ENCODE data around the gene CAPN1.

Gene CAPN1

GRCh38 chr11:65181569-65182257 lies at the start of gene CAPN1:
Gene CAPN1, plus strand, starts transcription at chr11:65181928. Its CDS starts 774 bp downstream, at chr11:65182702.
- DNase-seq (ENCODE audit: low read depth) = peak; percentile 97
- no peak; the same call in 1 of the 2 replicates for TF ChIP-seq MYC (IDR thresholded peaks at IDR 0.05; ENCODE audit: low read depth, low read length)
- TF ChIP-seq, protein P1, sequence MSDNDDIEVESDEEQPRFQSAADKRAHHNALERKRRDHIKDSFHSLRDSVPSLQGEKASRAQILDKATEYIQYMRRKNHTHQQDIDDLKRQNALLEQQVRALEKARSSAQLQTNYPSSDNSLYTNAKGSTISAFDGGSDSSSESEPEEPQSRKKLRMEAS (IDR thresholded peaks at IDR 0.05; ENCODE audit: low read depth, low read length) = no peak
- no peak for TF ChIP-seq POLR2A (IDR thresholded peaks at IDR 0.05; ENCODE audit: extremely low read depth, insufficient read length)

DNA sequence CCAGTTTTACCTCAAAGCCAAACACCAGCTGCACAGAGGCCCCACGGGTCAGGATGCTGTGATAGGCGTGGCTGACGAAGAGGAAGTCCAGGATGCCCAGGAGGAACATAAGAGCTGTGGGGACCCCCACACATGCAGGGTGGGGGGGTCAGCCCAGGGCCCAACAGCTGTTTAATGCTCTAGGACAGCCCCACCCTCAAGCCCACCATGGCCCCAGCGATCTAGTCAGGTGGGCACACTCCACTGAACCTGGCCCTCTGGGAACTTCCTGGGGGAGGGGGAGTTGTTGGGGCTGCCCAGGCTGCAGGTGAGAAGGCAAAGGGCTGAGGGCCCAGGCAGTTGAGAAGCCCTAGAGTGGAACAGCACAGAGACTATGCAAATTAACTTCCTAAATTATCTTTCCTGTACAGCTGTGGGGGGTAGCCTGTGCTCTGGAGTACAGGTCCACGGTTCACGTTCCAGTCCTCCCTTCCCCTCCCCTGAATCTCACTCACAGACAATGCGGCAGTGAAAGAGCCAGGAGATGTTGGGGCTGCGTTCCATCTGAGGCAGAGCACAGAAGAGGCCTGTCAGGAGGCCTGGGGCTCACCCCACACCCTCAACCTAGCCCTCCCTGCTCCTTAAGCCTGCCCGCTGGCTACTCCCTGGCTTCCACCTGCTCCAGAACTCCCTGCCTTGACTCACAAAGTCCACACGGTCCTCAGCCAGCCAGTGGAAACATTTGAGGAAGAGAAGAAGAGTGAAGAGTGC lies 49.3 kb upstream of the CAPN1 start:
- H3K4me3 ChIP-seq (ENCODE audit: low read depth, low read length) = peak overlapping the region; percentile 86
- peak; percentile 6 for DNase-seq (ENCODE audit: low read depth)
- TF ChIP-seq, protein P2, sequence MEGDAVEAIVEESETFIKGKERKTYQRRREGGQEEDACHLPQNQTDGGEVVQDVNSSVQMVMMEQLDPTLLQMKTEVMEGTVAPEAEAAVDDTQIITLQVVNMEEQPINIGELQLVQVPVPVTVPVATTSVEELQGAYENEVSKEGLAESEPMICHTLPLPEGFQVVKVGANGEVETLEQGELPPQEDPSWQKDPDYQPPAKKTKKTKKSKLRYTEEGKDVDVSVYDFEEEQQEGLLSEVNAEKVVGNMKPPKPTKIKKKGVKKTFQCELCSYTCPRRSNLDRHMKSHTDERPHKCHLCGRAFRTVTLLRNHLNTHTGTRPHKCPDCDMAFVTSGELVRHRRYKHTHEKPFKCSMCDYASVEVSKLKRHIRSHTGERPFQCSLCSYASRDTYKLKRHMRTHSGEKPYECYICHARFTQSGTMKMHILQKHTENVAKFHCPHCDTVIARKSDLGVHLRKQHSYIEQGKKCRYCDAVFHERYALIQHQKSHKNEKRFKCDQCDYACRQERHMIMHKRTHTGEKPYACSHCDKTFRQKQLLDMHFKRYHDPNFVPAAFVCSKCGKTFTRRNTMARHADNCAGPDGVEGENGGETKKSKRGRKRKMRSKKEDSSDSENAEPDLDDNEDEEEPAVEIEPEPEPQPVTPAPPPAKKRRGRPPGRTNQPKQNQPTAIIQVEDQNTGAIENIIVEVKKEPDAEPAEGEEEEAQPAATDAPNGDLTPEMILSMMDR (IDR thresholded peaks at IDR 0.05; ENCODE audit: low read depth, low read length) = no peak
- TF ChIP-seq MYC (IDR thresholded peaks at IDR 0.05; ENCODE audit: low read depth, low read length) = no peak
- TF ChIP-seq, protein P1 (IDR thresholded peaks at IDR 0.05; ENCODE audit: low read depth, low read length) = no peak
- TF ChIP-seq POLR2A (IDR thresholded peaks at IDR 0.05; ENCODE audit: extremely low read depth, insufficient read length) = no peak

More at GRCh38 chr11:65181569-65182257, at the start of gene CAPN1:
- peak within 1 kb of the TSS; percentile 88 for H3K4me3 ChIP-seq (ENCODE audit: low read depth, low read length)

DNA sequence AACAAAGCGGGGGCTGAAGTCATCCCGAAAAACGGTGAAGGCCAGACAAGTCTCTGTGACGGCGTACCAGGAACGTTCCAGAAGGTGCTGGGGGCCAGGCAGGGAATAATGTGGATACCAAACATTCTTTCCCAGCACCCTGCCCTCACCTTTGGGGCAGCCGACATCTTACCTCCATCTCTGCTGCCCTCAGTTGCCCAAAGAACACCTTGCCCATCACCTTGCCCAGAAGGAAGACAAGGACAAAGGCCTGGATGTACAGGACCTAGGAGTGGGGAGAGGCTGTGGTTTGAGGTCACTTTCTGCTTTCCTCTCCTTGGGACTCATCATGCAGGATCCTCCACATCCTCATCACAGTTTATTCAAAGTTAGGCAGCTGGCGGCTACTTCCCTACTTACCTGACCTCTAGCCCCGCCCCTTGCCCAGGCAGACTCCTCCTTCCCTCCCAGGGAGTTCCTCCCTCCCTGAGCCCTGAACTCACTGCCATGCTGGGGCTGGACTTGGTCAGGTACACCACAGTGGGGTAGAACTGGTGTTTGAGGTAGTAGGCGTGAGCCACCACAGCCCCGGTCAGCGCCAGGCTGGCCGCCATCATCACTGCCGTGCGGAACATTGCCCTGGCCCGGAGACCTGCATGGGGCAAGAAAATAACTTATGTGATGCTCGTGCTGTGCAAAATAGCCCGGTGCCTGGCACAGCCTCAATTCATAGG lies 48.6 kb upstream of the CAPN1 start:
- TF ChIP-seq, protein P1 (IDR thresholded peaks at IDR 0.05; ENCODE audit: low read depth, low read length) = no peak
- TF ChIP-seq MYC (IDR thresholded peaks at IDR 0.05; ENCODE audit: low read depth, low read length) = no peak
- TF ChIP-seq, protein P2 (IDR thresholded peaks at IDR 0.05; ENCODE audit: low read depth, low read length) = no peak
- TF ChIP-seq POLR2A (IDR thresholded peaks at IDR 0.05; ENCODE audit: extremely low read depth, insufficient read length) = no peak
- DNase-seq (ENCODE audit: low read depth) = peak; percentile 62
- peak overlapping the region; percentile 86 for H3K4me3 ChIP-seq (ENCODE audit: low read depth, low read length)

DNA sequence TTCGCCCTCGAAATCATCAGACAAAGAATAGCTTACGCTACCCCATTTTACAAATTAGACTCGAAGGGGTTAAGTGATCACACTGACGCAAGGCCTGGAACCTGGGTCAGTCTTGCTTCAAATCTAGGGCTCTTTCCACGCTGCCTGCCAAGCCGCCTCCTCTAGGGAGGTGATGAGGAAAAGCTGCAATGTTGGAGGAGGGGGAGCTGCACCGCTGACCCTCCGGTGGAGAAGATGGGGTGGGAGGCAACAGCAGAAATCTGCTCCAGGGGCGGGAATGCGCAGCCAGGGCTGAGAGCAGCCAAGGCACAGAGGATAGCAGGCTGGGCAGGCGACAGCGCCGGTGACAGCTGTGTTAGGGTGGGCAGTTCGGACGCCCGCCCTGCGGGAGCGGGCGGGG lies 48.0 kb upstream of the CAPN1 start:
- TF ChIP-seq, protein P2 (IDR thresholded peaks at IDR 0.05; ENCODE audit: low read depth, low read length) = no peak
- no peak for DNase-seq (ENCODE audit: low read depth)
- H3K4me3 ChIP-seq (ENCODE audit: low read depth, low read length) = peak overlapping the region; percentile 86

GRCh38 chr11:65134240-65134951 lies 47.3 kb upstream of the CAPN1 start, which contains the start of gene SYVN1:
Gene SYVN1, minus strand, starts transcription at chr11:65134519. Its CDS starts 918 bp downstream, at chr11:65133601.
- peak within 1 kb of the TSS; percentile 86 for H3K4me3 ChIP-seq (ENCODE audit: low read depth, low read length)
- peak; percentile 79 for TF ChIP-seq MYC (IDR thresholded peaks at IDR 0.05; ENCODE audit: low read depth, low read length)
- TF ChIP-seq, protein P1 (IDR thresholded peaks at IDR 0.05; ENCODE audit: low read depth, low read length) = peak; percentile 59
- peak; percentile 86 for TF ChIP-seq POLR2A (IDR thresholded peaks at IDR 0.05; ENCODE audit: extremely low read depth, insufficient read length)
- TF ChIP-seq, protein P2 (IDR thresholded peaks at IDR 0.05; ENCODE audit: low read depth, low read length) = no peak
- DNase-seq (ENCODE audit: low read depth) = peak; percentile 92
